ENCODE data around the gene LRRC52.

GRCh38 chr1:165563551-165563950 lies 19.8 kb downstream of the LRRC52 start:
- TF ChIP-seq CTCF (IDR thresholded peaks at IDR 0.05) (no peak), POLR2A (IDR thresholded peaks at IDR 0.05) (no peak)

Measured in testis (tissue), 2 donors.